HepG2 (cell line): ENCODE data around the gene ADGRL2. TPM values are rescaled to one million over a fixed set of nuclear protein-coding genes. Genes with fewer than 3 reads are reported as not detected.
"Not testable (repeated sequence)": the region's sequence is repeated elsewhere in the genome, so short reads cannot be mapped to it uniquely, and the experiment has no call there.

Experiments used
- ATAC-seq: fragments of 200-7000 bp; cut with Tn5 transposase; 3 replicates; pipeline ENCODE4 v1.9.1; 2020; ENCODE audit warnings: mild to moderate bottlenecking, moderate library complexity
- BruUV-seq: library from RNA; stranded (reverse); fragments of 400-500 nt; replicated peaks from 2 replicates; lab custom pipeline; 2021; lab: Mats Ljungman, UMichigan
- CTCF ChIA-PET: fragments of 300-600 bp; formaldehyde crosslinking; extraction: SDS; loops from one replicate; lab custom pipeline; 2021; ENCODE audit warnings: low total read pairs, inconsistent platforms, low intra/inter-chr PET ratio; lab: Yijun Ruan, JAX
- POLR2A ChIA-PET: fragments of 350-600 bp; sonication (Branson Sonifier 250); formaldehyde crosslinking; loops from one replicate; lab custom pipeline; 2020; ENCODE audit warnings: antibody characterized with exemption, inconsistent platforms; lab: Yijun Ruan, JAX
- DNase-seq: peaks from one replicate; pipeline ENCODE4 v3.0.0-alpha.2; 2015; ENCODE audit warnings: low spot score
- FAIRE-seq: peaks from 3 replicates; lab custom pipeline; 2011; peaks lifted over from hg19 to GRCh38; lab: Jason Lieb, UNC
- H2AFZ ChIP-seq: one replicate; pipeline ENCODE4 v1.6.1; 2011; ENCODE audit warnings: low read length, inconsistent platforms
- H3K27ac ChIP-seq: fragments of 300-600 bp; 3 replicates; pipeline ENCODE4 v1.8.0; 2011; ENCODE audit warnings: mixed run types, mild to moderate bottlenecking, mixed read lengths, low read length, inconsistent platforms; ENCODE audit not compliant: insufficient read depth; ENCODE audit errors: extremely low read length
- H3K27me3 ChIP-seq, 2 experiments: fragments of 200-600 bp in 1 of 2; 2 replicates in 1 of 2; 3 replicates in 1 of 2; pipeline versions ENCODE4 v1.6.0 to v1.8.0; 2011; ENCODE audit warnings: low read length in 2 of 2, mild to moderate bottlenecking in 2 of 2, moderate library complexity in 2 of 2, inconsistent platforms in 1 of 2; ENCODE audit not compliant: insufficient read depth in 2 of 2, control insufficient read depth in 1 of 2
- H3K36me3 ChIP-seq, 2 experiments: fragments of 200-600 bp in 1 of 2; replicated peaks in 1 of 2; 2 replicates in 1 of 2; 3 replicates in 1 of 2; pipeline versions ENCODE4 v1.5.1 to v1.8.0; 2011; ENCODE audit warnings: low read length in 2 of 2, inconsistent platforms in 1 of 2; ENCODE audit not compliant: insufficient read depth in 2 of 2, control insufficient read depth in 1 of 2
- H3K4me1 ChIP-seq: 2 replicates; pipeline ENCODE4 v1.5.1; 2012; ENCODE audit warnings: low read length, inconsistent platforms; ENCODE audit not compliant: insufficient read depth
- H3K4me2 ChIP-seq: 2 replicates; pipeline ENCODE4 v1.6.0; 2011; ENCODE audit warnings: low read depth, low read length, inconsistent platforms
- H3K4me3 ChIP-seq, 3 experiments: fragments of 200-600 bp in 1 of 3; sonication (generic), shearing (Covaris generic) in 1 of 3; replicated peaks in 1 of 3; 2 replicates each; pipeline ENCODE4 v1.5.1; 2011 to 2016; ENCODE audit warnings: low read length in 3 of 3, inconsistent platforms in 2 of 3, low read depth in 2 of 3, mild to moderate bottlenecking in 2 of 3, control low read depth in 1 of 3, mixed read lengths in 1 of 3; ENCODE audit not compliant: insufficient read depth in 1 of 3
- H3K79me2 ChIP-seq: one replicate; pipeline ENCODE4 v1.6.1; 2011; ENCODE audit warnings: low read length, inconsistent platforms; ENCODE audit not compliant: insufficient read depth
- H3K9ac ChIP-seq: 2 replicates; pipeline ENCODE4 v1.6.0; 2011; ENCODE audit warnings: mild to moderate bottlenecking, low read depth, low read length, inconsistent platforms; ENCODE audit not compliant: insufficient read depth
- H3K9me3 ChIP-seq: 2 replicates; pipeline ENCODE4 v1.5.1; 2012; ENCODE audit warnings: mild to moderate bottlenecking, low read length
- H4K20me1 ChIP-seq: 2 replicates; pipeline ENCODE4 v1.6.0; 2011; ENCODE audit warnings: inconsistent platforms, mild to moderate bottlenecking, low read length, moderate library complexity; ENCODE audit not compliant: insufficient read depth
- EEA1 ChIP-seq: sonication (generic); formaldehyde crosslinking; IDR thresholded peaks from 2 replicates; pipeline ENCODE4 v1.5.1; 2020; ENCODE audit warnings: mild to moderate bottlenecking, missing genetic modification reagents, borderline replicate concordance
- ZNF337 ChIP-seq: sonication (generic); formaldehyde crosslinking; IDR thresholded peaks from 2 replicates; pipeline ENCODE4 v1.5.1; 2020; ENCODE audit warnings: missing genetic modification reagents, low read depth, mild to moderate bottlenecking, borderline replicate concordance
- ZNF550 ChIP-seq: sonication (generic); formaldehyde crosslinking; IDR thresholded peaks from 2 replicates; pipeline ENCODE4 v1.4.0; 2020; ENCODE audit warnings: mild to moderate bottlenecking, missing genetic modification reagents, borderline replicate concordance
- ZNF713 ChIP-seq: sonication (generic); formaldehyde crosslinking; IDR thresholded peaks from 2 replicates; pipeline ENCODE4 v1.4.0; 2020; ENCODE audit warnings: mild to moderate bottlenecking, missing genetic modification reagents
- WGBS: methylation state at CpG from one replicate; pipeline ENCODE4 v1.1.6; 2017; ENCODE audit warnings: low lambda C conversion rate; 5-methylcytosine and 5-hydroxymethylcytosine counted together
- in situ Hi-C: cut with HindIII; loops from 2 replicates; pipeline ENCODE4 v1.10.0; 2017; ENCODE audit warnings: low pct_unique_long_range_greater_than_20kb; ENCODE audit not compliant: extremely low pct_ligation_motif_present
- intact Hi-C: fragments of 100-400 bp; cut with micrococcal nuclease; formaldehyde crosslinking; loops from one replicate; pipeline ENCODE4 v1.10.0; 2022; ENCODE audit not compliant: unreplicated experiment
- polyA plus RNA-seq, 8 experiments: library from polyadenylated mRNA; depleted of rRNA in 3 of 8; stranded (reverse) in 7 of 8; unstranded in 1 of 8; fragments of >200 nt; fragmentation: Illumina TruSeq in 4 of 8; extraction: Trizol in 4 of 8; gene quantifications; 2 replicates each; pipeline versions ENCODE4 v1.2.1 to v1.2.3, GENCODE V29; 2011 to 2016; ENCODE audit warnings: low read depth in 4 of 8, missing spikeins in 1 of 8, mixed read lengths in 1 of 8; ENCODE audit not compliant: insufficient read depth in 1 of 8
- total RNA-seq, 5 experiments: library from RNA; depleted of rRNA; stranded (reverse); fragments of >200 nt; fragmentation: Illumina TruSeq; extraction: Trizol; gene quantifications; 2 replicates each; pipeline ENCODE4 v1.2.3, GENCODE V29; 2016; ENCODE audit warnings: low read depth in 1 of 5
- TF ChIP-seq, protein P1 (sequence below): sonication (generic); formaldehyde crosslinking; IDR thresholded peaks from 2 replicates; pipeline ENCODE4 v1.8.0; 2022; ENCODE audit warnings: mild to moderate bottlenecking, missing genetic modification reagents, moderate library complexity

The ADGRL2 gene
- total and polyA plus RNA-seq, 2 of the 13 experiments (the other 11 are each of a cell fraction or from before 2014, with no cell fraction given): 15.3 to 31.6 TPM

GRCh38 chr1:81886292-81886691 lies 85.6 kb downstream of the ADGRL2 start:
- FAIRE-seq, H3K79me2 ChIP-seq, H3K4me1 ChIP-seq, H2AFZ ChIP-seq, H4K20me1 ChIP-seq, H3K27me3 ChIP-seq, BruUV-seq, H3K4me3 ChIP-seq, H3K27ac ChIP-seq, intact Hi-C loops, POLR2A ChIA-PET, H3K9ac ChIP-seq, H3K9me3 ChIP-seq, ATAC-seq, H3K36me3 ChIP-seq, in situ Hi-C loops, CTCF ChIA-PET, H3K4me2 ChIP-seq, DNase-seq: not testable (repeated sequence)
- 68% methylated on average over 6 of the region's 6 CpGs for WGBS

DNA sequence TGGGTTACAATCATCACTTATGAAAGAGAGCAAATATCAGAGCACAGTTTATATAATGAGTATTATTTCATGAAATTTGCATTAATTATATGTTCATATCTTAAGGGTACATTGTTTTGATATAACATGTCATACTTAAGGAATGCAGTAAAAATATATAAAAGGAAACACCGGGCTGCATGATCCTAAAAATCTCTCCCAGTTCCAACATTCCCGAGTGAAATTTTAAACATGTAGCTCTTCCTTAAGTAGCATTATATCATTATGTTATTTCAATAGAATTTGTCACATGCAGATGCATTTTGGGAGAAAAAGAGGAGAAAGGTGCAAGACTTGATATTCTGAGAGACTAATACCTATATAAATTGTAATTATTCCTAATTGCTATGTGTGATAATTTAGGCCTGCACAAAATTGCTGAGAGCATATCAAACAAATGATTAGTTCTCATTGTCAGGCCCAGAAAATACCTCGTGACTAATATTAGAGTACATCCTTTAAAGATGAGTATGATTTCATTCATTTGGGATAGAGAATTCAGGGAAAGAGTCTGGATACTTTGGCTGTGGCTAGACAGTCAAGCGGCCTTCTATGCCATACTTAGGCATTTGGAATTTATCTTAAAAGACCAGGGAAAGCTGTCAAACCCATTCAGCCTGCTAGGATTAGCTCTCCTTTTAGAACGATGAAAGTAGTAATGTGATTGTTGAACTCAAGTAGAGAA lies 86.8 kb downstream of the ADGRL2 start:
- TF ChIP-seq, protein P1, sequence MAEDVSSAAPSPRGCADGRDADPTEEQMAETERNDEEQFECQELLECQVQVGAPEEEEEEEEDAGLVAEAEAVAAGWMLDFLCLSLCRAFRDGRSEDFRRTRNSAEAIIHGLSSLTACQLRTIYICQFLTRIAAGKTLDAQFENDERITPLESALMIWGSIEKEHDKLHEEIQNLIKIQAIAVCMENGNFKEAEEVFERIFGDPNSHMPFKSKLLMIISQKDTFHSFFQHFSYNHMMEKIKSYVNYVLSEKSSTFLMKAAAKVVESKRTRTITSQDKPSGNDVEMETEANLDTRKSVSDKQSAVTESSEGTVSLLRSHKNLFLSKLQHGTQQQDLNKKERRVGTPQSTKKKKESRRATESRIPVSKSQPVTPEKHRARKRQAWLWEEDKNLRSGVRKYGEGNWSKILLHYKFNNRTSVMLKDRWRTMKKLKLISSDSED (CRISPR knock-in tag): no peak
- no peak for TF ChIP-seq ZNF713 (CRISPR knock-in tag)
- TF ChIP-seq EEA1 (CRISPR knock-in tag): no peak
- no peak for TF ChIP-seq ZNF550 (CRISPR knock-in tag)
- no peak for TF ChIP-seq ZNF337 (CRISPR knock-in tag)
- ChIA-PET POLR2A (no interaction called here), CTCF (no interaction called here)
- no peak for FAIRE-seq
- no TSS peak for BruUV-seq
- Histone ChIP-seq H3K4me2 (no peak overlapping the region), H3K9me3 (no peaks in the 10 kb centered on the region), H4K20me1 (no peaks in the 10 kb centered on the region), H3K36me3 (no peaks in the 10 kb centered on the region), H3K79me2 (no peaks in the 10 kb centered on the region), H3K27me3 (no peaks in the 10 kb centered on the region), H3K9ac (no peak overlapping the region), H3K27ac (no peak overlapping the region), H3K4me1 (no peaks in the 10 kb centered on the region), H2AFZ (no peak overlapping the region), H3K4me3 (no peak overlapping the region)
- in situ Hi-C loops: no loop called here
- intact Hi-C loops: no loop called here
- 50% methylated on average over 5 of the region's 5 CpGs for WGBS
- ATAC-seq: no peak
- DNase-seq: no peak
